ENCODE results near the gene SRI.
"Not testable (repeated sequence)": the region's sequence is repeated elsewhere in the genome, so short reads cannot be mapped to it uniquely, and the experiment has no call there.

Gene SRI, protein sequence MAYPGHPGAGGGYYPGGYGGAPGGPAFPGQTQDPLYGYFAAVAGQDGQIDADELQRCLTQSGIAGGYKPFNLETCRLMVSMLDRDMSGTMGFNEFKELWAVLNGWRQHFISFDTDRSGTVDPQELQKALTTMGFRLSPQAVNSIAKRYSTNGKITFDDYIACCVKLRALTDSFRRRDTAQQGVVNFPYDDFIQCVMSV

GRCh38 chr7:88219781-88220747, at the start of gene SRI:
SRI (minus strand) TSS chr7:88220038; CDS start chr7:88220026, 12 bp downstream.
- peak; percentile 77 to 85 for DNase-seq (ENCODE audit: low read depth in 2 of 2)

GRCh38 chr7:88269586-88269985, 49.7 kb upstream of the SRI start:
- DNase-seq (ENCODE audit: low read depth in 2 of 2): no peak

DNA sequence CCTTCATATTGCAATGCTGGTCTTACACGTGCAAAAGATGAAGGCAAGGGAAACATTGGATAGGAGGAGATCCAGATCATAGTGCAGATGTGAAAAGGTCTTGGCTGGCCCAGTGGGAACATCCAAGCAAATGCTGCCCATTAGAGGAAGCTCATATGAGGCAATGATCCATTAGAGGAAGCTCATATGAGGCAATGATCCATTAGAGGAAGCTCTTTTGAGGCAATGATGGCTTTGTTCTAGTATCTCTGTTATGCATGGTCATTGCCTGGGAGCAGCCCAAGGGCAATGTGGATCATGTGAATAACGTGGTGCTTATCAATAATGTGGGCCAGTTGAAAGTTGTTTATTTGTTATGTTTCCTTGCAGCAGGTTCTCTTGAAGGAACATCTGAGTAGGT, 49.0 kb upstream of the SRI start:
- no peak for DNase-seq (ENCODE audit: low read depth in 2 of 2)

GRCh38 chr7:88268051-88268450, 48.2 kb upstream of the SRI start:
- DNase-seq (ENCODE audit: low read depth in 2 of 2): no peak

DNA sequence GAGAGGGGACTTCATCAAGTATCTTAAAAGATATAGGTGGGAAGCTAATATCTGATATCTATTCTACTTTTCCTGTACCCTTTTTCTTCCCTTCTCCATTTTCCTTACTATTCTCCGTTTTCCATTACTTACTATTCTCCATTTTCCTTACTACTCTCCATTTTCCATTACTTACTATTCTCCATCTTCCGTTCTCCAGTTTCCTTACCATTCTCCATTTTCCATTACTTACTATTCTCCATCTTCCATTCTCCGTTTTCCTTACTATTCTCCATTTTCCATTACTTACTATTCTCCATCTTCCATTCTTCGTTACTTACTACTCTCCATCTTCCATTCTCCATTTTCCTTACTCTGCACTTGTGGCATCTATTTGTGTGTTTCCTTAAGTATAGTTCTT, 47.6 kb upstream of the SRI start:
- DNase-seq (ENCODE audit: low read depth in 2 of 2): no peak

DNA sequence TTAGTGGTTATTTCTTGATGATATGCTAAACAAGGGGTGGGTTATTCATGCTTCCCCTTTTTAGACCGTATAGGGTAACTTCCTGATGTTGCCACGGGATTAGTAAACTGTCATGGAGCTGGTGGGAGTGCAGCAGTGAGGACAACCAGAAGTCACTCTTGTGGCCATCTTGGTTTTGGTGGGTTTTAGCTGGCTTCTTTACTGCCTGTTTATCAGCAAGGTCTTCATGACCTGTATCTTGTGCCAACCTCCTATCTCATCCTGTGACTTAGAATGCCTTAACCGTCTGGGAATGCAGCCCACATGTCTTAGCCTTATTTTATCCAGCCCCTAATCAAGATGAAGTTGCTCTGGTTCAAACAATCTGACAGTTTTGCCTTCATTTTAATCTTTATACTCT, 45.1 kb upstream of the SRI start:
- not testable (repeated sequence) for DNase-seq (ENCODE audit: low read depth in 2 of 2)

GRCh38 chr7:88262562-88262961, 42.7 kb upstream of the SRI start:
- no peak for DNase-seq (ENCODE audit: low read depth in 2 of 2)

DNA sequence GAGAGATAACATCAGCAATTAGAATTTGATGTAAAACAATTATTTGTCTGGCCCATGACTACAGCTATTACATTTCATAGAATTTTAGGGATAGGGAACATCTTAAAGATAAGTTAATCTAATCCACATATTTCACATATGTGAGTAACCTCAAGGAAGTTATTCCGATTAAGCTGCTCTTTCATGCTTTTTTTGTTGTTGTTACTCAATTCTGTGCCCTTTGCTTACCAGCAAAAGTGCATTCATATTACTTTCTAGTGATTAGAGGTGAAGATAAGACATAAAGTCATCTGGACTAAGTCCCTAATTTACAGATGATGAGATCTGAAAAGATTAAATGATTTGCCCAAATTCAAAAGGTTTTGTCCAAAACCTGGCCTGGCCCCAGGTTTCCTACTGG, 40.9 kb upstream of the SRI start:
- DNase-seq (ENCODE audit: low read depth in 2 of 2): no peak

DNA sequence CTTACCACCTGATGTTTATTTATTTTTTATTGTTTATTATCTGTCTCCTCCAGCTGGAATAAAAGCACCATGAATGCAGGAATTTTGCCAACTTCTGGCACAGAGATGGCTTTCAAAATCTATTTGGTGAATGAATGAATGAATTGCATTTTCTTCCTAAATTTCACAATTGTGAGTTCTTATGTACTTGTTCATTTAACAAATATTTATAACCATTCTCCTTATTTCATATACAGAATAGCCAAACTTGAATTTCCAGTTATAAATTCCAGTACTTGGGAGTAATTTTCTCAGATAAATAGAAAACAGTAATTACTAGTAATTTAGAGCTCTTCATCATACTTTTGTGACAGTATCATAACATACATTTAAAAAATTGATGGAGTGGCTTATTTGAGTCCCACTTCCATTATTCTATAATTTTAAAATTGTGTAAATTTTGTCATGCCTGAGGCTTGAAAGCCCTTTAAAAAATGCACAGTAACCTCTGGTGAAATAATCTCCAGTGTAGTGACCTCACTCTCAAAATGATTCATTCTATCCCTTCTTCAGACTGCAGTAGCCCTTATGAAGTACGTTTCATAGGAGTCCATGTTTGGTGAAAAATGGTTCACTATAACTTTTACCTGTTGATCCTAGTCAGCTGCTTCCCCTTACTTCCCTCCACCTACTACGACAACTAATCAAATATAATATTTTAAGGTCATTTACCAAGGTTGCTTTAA, 40.0 kb upstream of the SRI start:
- DNase-seq (ENCODE audit: low read depth in 2 of 2): no peak

GRCh38 chr7:88258296-88258695, 38.5 kb upstream of the SRI start:
- DNase-seq (ENCODE audit: low read depth in 2 of 2): not testable (repeated sequence)

- no peak for DNase-seq (ENCODE audit: low read depth in 2 of 2)
Observed at GRCh38 chr7:88256906-88257305, 37.1 kb upstream of the SRI start.

DNA sequence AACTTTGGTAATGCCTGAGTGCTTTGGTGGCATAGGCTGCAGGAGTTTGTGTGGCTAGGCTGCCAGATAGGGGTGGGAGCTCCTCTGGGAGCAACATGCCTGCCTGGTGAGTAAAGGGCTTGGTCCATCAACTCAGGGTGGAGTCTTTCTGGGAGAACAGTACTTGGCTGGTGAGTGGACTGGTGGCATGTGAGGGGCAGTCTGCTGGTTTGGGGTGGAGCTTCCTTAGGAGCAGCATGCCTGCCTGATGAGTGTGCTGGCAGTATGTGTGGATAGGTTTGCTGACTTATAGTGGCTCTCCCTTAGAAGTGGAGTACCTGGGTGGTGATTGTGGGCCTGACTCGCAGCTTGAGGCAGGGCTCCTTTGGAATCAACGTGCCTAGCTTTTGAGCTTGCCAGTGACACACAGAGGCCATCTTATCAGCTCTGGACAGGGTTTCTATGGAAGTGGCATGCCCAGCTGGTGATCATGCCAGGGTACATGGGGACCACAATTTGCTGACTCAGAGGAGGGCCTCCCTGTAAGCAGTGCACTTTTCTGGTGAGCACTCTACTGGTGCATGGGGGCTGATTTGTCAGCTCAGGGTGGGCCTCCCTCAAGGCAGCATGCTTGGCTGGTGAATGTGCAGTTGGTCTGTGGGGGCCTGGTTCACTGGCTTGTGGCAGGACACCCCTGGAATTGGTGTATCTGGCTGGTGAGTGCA, 35.0 kb upstream of the SRI start:
- no peak for DNase-seq (ENCODE audit: low read depth in 2 of 2)

GRCh38 chr7:88253640-88254039, 33.8 kb upstream of the SRI start:
- no peak for DNase-seq (ENCODE audit: low read depth in 2 of 2)

- DNase-seq (ENCODE audit: low read depth in 2 of 2): no peak
Observed at GRCh38 chr7:88244258-88244657, 24.4 kb upstream of the SRI start.

DNA sequence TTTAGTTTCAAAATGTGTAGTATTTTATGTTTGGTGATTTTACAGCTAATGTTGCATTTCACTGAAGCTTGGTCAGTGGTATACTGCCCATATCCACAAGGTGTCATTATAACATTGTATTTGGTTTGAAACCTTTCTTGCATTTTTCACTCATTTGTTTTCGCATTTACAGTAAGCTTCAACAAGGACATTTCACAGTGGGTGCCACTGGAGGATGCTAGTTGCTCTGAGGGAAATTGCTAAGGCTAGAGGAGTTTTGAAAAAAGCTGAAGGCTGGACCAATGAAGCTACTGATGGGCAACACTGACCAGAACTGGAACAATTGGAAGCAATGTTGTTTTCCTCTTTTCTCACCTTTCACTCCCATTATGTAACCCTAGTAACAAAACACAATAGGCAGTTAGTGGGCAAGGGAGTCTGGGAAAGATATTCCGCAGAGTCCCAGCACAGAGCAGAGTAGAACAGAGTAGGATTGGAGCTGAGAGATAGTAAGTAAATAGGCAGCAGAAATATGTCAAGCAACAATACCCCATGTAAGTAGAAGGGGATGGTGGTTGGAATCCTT, 23.6 kb upstream of the SRI start:
- no peak for DNase-seq (ENCODE audit: low read depth in 2 of 2)

DNA sequence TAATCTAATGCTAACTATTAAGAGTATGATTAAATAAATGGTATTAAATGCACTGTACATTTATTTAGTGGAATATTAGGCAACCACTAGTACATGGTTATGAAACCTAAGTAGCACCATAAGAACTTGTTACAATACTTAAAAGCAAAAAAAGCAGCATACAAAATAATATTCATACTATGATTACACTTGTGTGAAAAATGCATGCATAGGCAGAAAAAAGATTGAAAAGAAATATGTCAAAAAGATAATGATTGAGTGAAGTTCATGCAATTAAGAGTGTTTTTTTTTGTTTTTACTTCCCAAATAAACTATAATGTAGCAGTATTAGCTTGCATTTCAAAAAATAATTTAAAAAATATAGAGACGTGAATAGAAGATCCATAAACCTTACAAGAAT, 20.0 kb upstream of the SRI start:
- no peak for DNase-seq (ENCODE audit: low read depth in 2 of 2)

- DNase-seq (ENCODE audit: low read depth in 2 of 2): no peak
Observed at GRCh38 chr7:88233828-88234227, 14.0 kb upstream of the SRI start.

DNA sequence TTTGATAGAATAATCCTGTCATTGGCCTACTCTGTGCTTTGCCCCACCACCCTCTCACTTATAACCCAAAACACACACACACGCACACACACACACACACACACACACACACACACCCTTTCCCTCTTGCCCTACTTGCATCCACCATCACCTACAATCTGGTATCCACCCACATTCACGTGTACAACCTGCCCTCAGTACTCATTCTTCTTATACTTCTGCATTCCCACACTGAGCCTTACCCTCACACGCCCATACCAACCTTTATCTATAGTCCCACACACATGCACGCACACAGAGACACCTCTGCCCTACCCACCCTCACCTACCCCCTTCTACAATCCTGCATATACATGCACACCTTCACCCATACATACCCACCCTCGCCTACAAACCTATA, 10.8 kb upstream of the SRI start:
- no peak for DNase-seq (ENCODE audit: low read depth in 2 of 2)

DNA sequence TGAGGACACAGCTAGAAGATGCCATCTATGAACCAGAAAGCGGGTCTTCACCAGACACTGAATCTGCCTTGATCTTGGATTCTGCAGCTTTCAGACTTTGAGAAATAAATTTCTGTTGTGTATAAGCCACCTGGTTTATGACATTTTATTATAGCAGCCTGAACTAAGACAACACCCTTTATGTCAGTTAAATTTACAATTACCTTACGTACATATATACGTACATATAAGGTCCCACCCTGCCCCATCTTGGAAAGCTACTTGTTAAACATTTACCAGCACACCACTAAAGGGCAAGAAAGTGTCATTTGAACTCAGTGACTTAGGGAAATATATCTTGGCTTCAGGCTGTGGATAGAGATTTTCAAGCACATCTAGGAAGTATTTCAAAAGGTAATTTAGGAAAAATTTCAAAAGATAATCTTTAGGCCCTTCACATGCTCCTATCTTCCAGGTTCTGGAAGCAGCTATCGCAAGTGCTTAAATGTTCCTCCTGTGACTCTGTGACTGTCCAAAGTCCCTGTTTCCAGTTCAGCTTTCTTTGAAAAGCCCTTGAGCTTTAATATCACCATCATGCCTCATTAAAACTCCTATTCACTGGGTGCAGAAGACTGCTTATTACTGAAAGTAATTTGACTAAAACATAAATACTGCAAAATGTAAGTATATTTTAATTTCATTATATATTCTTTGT, 9.6 kb upstream of the SRI start:
- no peak for DNase-seq (ENCODE audit: low read depth in 2 of 2)

DNA sequence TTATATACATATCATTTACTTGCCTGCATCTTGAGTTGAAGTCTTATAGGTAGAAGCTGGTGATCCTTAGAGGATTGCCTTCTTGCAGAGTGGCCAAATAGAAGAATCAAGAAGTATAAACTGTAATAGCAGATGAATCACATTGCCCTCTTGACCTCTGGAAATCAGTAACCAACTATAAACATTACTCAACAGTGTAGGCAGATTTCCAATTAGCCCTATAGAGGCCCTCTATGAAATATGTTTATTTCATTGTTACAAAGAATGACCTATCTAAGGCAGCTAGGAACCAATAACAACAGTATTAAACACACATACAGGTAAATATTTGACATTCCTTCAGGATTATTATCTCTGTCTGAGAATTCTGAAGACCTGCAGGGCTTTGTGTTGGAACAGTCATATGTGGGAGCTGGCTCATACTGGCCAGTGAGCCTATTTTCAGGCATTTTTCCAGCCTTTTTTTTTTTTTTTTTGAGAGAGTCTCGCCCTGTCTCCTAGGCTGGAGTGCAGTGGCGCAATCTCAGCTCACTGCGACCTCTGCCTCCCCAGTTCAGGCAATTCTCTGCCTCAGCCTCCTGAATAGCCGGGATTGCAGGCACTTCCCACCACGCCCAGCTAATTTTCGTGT, 7.2 kb upstream of the SRI start:
- no peak for DNase-seq (ENCODE audit: low read depth in 2 of 2)

DNA sequence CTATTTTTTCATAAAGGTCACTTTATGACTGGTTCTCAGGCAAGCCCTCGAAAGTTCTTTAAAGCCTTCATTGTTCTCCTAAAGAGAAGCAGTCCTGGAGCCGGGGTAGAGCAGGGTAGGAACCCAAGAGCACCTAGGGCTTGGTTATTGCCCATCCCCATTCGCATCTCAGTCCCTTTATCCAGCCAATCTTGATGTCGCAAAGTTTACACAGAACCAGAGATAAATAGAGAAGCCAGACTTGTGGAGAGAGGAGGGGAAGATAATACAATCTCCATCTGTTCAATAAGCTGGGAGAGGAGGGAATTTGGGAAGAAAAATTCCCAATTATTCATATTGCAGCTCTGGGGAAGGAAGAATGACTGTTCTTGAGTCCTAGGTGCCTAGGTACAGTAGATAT, 6.4 kb upstream of the SRI start:
- DNase-seq (ENCODE audit: low read depth in 2 of 2): no peak
